SK-N-SH (cell line): ENCODE data around the gene GEMIN7. TPM values are rescaled to one million over a fixed set of nuclear protein-coding genes. Genes with fewer than 3 reads are reported as not detected.

Experiments
- CTCF ChIA-PET: fragments of 300-600, 350-600 bp; formaldehyde crosslinking; extraction: SDS; loops from one replicate; lab custom pipeline; 2021; lab: Yijun Ruan, JAX
- POLR2A ChIA-PET: fragments of 350-600 bp; sonication (Branson Sonifier 250); formaldehyde crosslinking; extraction: SDS; loops from one replicate; lab custom pipeline; 2020; ENCODE audit warnings: antibody characterized with exemption, inconsistent platforms; lab: Yijun Ruan, JAX
- DNase-seq: peaks from one replicate; pipeline ENCODE4 v3.0.0; 2012
- H2AFZ ChIP-seq: fragments of 200-600 bp; sonication (generic); 2 replicates; pipeline ENCODE4 v1.8.1; 2016; ENCODE audit warnings: antibody characterized with exemption, mild to moderate bottlenecking, low read depth
- H3F3A ChIP-seq: fragments of 200-600 bp; sonication (generic); replicated peaks from 2 replicates; pipeline ENCODE3; 2016; ENCODE audit warnings: antibody characterized with exemption, mild to moderate bottlenecking; ENCODE audit not compliant: insufficient read depth
- H3K27ac ChIP-seq, 2 experiments: fragments of 200-500 bp in 1 of 2; fragments of 200-600 bp in 1 of 2; sonication (Bioruptor generic) in 1 of 2; sonication (generic), shearing (Covaris generic) in 1 of 2; 2 replicates each; pipeline versions ENCODE4 v1.5.1 to v1.6.1; 2014 to 2016; ENCODE audit warnings: low read depth in 2 of 2, inconsistent platforms in 1 of 2, low read length in 1 of 2, mild to moderate bottlenecking in 1 of 2, mixed read lengths in 1 of 2
- H3K27me3 ChIP-seq: fragments of 200-600 bp; sonication (generic), shearing (Covaris generic); 2 replicates; pipeline ENCODE4 v1.6.1; 2016; ENCODE audit warnings: mixed run types; ENCODE audit not compliant: insufficient read depth
- H3K36me3 ChIP-seq, 2 experiments: fragments of 200-500 bp in 1 of 2; fragments of 200-600 bp in 1 of 2; sonication (Bioruptor generic) in 1 of 2; sonication (generic) in 1 of 2; replicated peaks in 1 of 2; 2 replicates each; pipeline versions ENCODE3 to v1.5.1; 2014 to 2016; ENCODE audit warnings: low read length in 1 of 2, mild to moderate bottlenecking in 1 of 2; ENCODE audit not compliant: insufficient read depth in 2 of 2, control insufficient read depth in 1 of 2
- H3K4me1 ChIP-seq, 2 experiments: fragments of 200-500 bp in 1 of 2; fragments of 200-600 bp in 1 of 2; sonication (Bioruptor generic) in 1 of 2; sonication (generic), shearing (Covaris generic) in 1 of 2; 2 replicates each; pipeline versions ENCODE4 v1.5.1 to v1.6.1; 2014 to 2016; ENCODE audit warnings: low read depth in 1 of 2, low read length in 1 of 2, mixed run types in 1 of 2; ENCODE audit not compliant: insufficient read depth in 2 of 2, control insufficient read depth in 1 of 2
- H3K4me2 ChIP-seq: fragments of 200-600 bp; sonication (generic), shearing (Covaris generic); 2 replicates; pipeline ENCODE4 v1.6.1; 2017; ENCODE audit warnings: mixed run types
- H3K4me3 ChIP-seq, 2 experiments: fragments of 200-500 bp in 1 of 2; fragments of 200-600 bp in 1 of 2; sonication (Bioruptor generic) in 1 of 2; sonication (generic), shearing (Covaris generic) in 1 of 2; 2 replicates each; pipeline versions ENCODE4 v1.5.1 to v1.8.1; 2014 to 2016; ENCODE audit warnings: low read depth in 2 of 2, inconsistent platforms in 1 of 2, low read length in 1 of 2, mild to moderate bottlenecking in 1 of 2, mixed read lengths in 1 of 2, moderate library complexity in 1 of 2
- H3K79me2 ChIP-seq: fragments of 200-600 bp; sonication (generic); 2 replicates; pipeline ENCODE4 v1.8.1; 2017; ENCODE audit warnings: mild to moderate bottlenecking; ENCODE audit not compliant: insufficient read depth
- H3K9ac ChIP-seq: fragments of 200-600 bp; sonication (generic); 2 replicates; pipeline ENCODE4 v1.6.1; 2017; ENCODE audit warnings: mixed run types
- H3K9me2 ChIP-seq: fragments of 200-600 bp; sonication (generic); 2 replicates; pipeline ENCODE4 v1.6.1; 2017; ENCODE audit warnings: mixed run types
- H3K9me3 ChIP-seq: fragments of 200-600 bp; sonication (generic); 2 replicates; pipeline ENCODE4 v1.6.1; 2017; ENCODE audit warnings: mixed run types, mild to moderate bottlenecking, moderate library complexity
- H4K20me1 ChIP-seq: fragments of 200-600 bp; sonication (generic); 2 replicates; pipeline ENCODE4 v1.6.1; 2017; ENCODE audit warnings: mild to moderate bottlenecking, mixed run types; ENCODE audit not compliant: insufficient read depth
- ELF1 ChIP-seq: IDR thresholded peaks from 2 replicates; pipeline ENCODE4 v1.4.0; 2012
- EP300 ChIP-seq, 2 experiments: IDR thresholded peaks; 2 replicates each; pipeline versions ENCODE4 v1.4.0 to v1.6.1; 2012; ENCODE audit warnings: borderline replicate concordance in 1 of 2, low read depth in 1 of 2, low read length in 1 of 2
- FOXJ3 ChIP-seq: sonication (generic); formaldehyde crosslinking; IDR thresholded peaks from 2 replicates; pipeline ENCODE4 v1.5.1; 2020; ENCODE audit warnings: mild to moderate bottlenecking, missing genetic modification reagents
- MEF2A ChIP-seq: IDR thresholded peaks from 2 replicates; pipeline ENCODE4 v1.4.0; 2012; ENCODE audit warnings: low read depth, borderline replicate concordance
- NFIC ChIP-seq: IDR thresholded peaks from 2 replicates; pipeline ENCODE4 v1.4.0; 2012; ENCODE audit warnings: borderline replicate concordance
- POLR2AphosphoS5 ChIP-seq: IDR thresholded peaks from 2 replicates; pipeline ENCODE4 v1.6.1; 2012; ENCODE audit warnings: low read depth, low read length
- RAD21 ChIP-seq: IDR thresholded peaks from 2 replicates; pipeline ENCODE4 v1.6.1; 2012; ENCODE audit warnings: mild to moderate bottlenecking, low read length
- WGBS: methylation state at CpG from one replicate; pipeline ENCODE4 v1.1.6; 2017; ENCODE audit warnings: low lambda C conversion rate; 5-methylcytosine and 5-hydroxymethylcytosine counted together
- polyA plus RNA-seq, 3 experiments: library from polyadenylated mRNA; depleted of rRNA; stranded (reverse); fragments of >200 nt; gene quantifications; 2 replicates each; pipeline ENCODE4 v1.2.3, GENCODE V29; 2012
- TF ChIP-seq, protein P1 (sequence below): IDR thresholded peaks from 2 replicates; pipeline ENCODE4 v1.4.0; 2012; ENCODE audit warnings: low read depth, borderline replicate concordance
- TF ChIP-seq, protein P2 (sequence below): fragments of 150-350 bp; IDR thresholded peaks from 2 replicates; pipeline ENCODE4 v1.6.1; 2017; ENCODE audit warnings: antibody characterized with exemption, low read length, low read depth, borderline replicate concordance

GEMIN7 gene
- polyA plus RNA-seq, 1 of the 3 experiments (the other 2 are of a cell fraction): 28.7 TPM

DNA sequence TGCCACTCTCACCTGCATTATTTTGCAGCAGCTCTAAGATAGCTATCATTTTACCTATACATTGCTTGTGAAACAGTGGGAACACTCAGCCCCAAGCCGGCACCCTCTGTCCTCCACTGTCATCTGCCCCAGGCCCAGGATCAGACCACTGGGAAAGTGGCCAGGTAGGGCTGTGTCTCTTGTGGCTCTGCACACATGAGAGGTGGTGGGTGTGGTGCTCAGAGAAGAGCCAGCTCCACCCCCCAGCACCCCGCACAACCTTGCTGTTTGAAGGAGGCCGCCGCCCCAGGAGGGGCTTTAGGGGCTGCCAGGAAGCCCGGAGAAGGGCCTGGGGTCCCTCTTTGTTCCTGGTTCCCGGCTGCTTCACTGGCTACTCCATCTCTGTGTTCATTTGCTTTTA is 40.5 kb downstream of the GEMIN7 start:
- Histone ChIP-seq H3K4me3 (no peak overlapping the region), H3K4me1 (peaks cover 0 to 22% of the 10 kb centered on the region in 2 experiments; a peak in 1 of 4 replicates), H3K79me2 (peaks cover 75% of the 10 kb centered on the region)
- POLR2A ChIA-PET: no interaction called here
- TF ChIP-seq RAD21 (no peak), ELF1 (no peak), POLR2AphosphoS5 (no peak)
- TF ChIP-seq, protein P1, sequence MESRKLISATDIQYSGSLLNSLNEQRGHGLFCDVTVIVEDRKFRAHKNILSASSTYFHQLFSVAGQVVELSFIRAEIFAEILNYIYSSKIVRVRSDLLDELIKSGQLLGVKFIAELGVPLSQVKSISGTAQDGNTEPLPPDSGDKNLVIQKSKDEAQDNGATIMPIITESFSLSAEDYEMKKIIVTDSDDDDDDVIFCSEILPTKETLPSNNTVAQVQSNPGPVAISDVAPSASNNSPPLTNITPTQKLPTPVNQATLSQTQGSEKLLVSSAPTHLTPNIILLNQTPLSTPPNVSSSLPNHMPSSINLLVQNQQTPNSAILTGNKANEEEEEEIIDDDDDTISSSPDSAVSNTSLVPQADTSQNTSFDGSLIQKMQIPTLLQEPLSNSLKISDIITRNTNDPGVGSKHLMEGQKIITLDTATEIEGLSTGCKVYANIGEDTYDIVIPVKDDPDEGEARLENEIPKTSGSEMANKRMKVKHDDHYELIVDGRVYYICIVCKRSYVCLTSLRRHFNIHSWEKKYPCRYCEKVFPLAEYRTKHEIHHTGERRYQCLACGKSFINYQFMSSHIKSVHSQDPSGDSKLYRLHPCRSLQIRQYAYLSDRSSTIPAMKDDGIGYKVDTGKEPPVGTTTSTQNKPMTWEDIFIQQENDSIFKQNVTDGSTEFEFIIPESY: no peak
- TF ChIP-seq, all 33 proteins: peak for 0
- H3K9me2 ChIP-seq: no peaks in the 10 kb centered on the region
- no peak for DNase-seq
- H3K9me3 ChIP-seq: no peaks in the 10 kb centered on the region
- WGBS: 94% methylated on average over 6 of the region's 6 CpGs
- H2AFZ ChIP-seq: no peak overlapping the region
- H3K9ac ChIP-seq: no peak overlapping the region
- no peaks in the 10 kb centered on the region for H3K27me3 ChIP-seq
- no peak overlapping the region for H3K27ac ChIP-seq
- H3K4me2 ChIP-seq: no peak overlapping the region
- no peaks in the 10 kb centered on the region for H3F3A ChIP-seq
- peaks cover 93% of the 10 kb centered on the region for H4K20me1 ChIP-seq
- no peaks in the 10 kb centered on the region for H3K36me3 ChIP-seq
- CTCF ChIA-PET: interaction anchor here (0.8 kb wide), 1 partner anchor 24 kb away, joined by 5 read pairs; no protein-coding TSS in a partner anchor

DNA sequence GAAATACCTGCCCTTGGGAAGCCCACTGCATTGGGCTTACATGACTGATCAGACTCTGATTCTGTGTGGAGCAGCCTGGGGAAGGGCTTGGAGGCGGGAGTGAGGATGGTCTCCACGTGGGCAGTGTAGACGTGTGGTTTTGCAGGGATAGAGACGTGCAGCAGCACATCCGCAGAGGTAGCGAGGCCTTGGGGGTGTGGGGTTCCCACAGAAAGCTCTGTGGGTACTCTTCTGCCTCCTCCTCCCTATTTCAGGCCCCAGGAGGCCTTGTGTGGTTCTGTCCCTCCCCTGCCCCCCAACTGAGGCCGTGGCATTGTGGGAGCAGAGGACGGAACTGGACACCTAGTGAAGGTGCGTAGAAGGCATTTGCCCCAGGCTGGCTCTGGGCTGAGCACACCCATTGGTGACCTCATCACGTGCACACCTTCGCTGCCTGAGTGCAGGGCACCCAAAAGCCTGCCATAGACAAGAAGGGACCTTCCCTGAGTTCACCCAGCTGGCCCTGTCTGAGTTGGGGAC is 42.8 kb downstream of the GEMIN7 start:
- H4K20me1 ChIP-seq: peaks cover 87% of the 10 kb centered on the region
- H3K79me2 ChIP-seq: peaks cover 71% of the 10 kb centered on the region

More for the DNA sequence above, 42.8 kb downstream of the GEMIN7 start:
- H3K9me2 ChIP-seq: no peaks in the 10 kb centered on the region
- H3K27ac ChIP-seq: no peak overlapping the region
- no peak overlapping the region for H3K4me2 ChIP-seq
- ChIA-PET POLR2A (no interaction called here), CTCF (interaction anchor here (1.3 kb wide), 1 partner anchor 79 kb away, joined by 3 read pairs; no protein-coding TSS in a partner anchor)
- H3K4me1 ChIP-seq: peaks cover 0 to 24% of the 10 kb centered on the region in 2 experiments; a peak in 1 of 4 replicates
- H3K27me3 ChIP-seq: no peaks in the 10 kb centered on the region
- H3K36me3 ChIP-seq: no peaks in the 10 kb centered on the region
- no peak overlapping the region for H3K4me3 ChIP-seq
- no peak overlapping the region for H2AFZ ChIP-seq
- no peak for DNase-seq
- H3K9ac ChIP-seq: no peak overlapping the region
- 91% methylated on average over 5 of the region's 11 CpGs for WGBS
- TF ChIP-seq MEF2A: no peak
- no peak for TF ChIP-seq EP300 (IDR thresholded peaks at IDR 0.05; ENCODE audit: borderline replicate concordance in 1 of 2, low read depth in 1 of 2, low read length in 1 of 2)
- no peak for TF ChIP-seq NFIC
- TF ChIP-seq, protein P2, sequence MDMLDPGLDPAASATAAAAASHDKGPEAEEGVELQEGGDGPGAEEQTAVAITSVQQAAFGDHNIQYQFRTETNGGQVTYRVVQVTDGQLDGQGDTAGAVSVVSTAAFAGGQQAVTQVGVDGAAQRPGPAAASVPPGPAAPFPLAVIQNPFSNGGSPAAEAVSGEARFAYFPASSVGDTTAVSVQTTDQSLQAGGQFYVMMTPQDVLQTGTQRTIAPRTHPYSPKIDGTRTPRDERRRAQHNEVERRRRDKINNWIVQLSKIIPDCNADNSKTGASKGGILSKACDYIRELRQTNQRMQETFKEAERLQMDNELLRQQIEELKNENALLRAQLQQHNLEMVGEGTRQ: no peak
- TF ChIP-seq FOXJ3 (CRISPR knock-in tag): no peak
- no peak for TF ChIP-seq POLR2AphosphoS5
- no peaks in the 10 kb centered on the region for H3K9me3 ChIP-seq
- H3F3A ChIP-seq: no peaks in the 10 kb centered on the region
